Stimulated activated CD8-positive, alpha-beta memory T cell treated with anti-CD3 and anti-CD28 coated beads, Interleukin-2, amount 100 ng/mL, for 1 hour (primary cell): Measurements from ENCODE around the gene FGFR4.

Source experiments
- DNase-seq, 2 donors: peaks; one replicate each; pipeline ENCODE4 v3.0.0-alpha.2; 2020; ENCODE audit warnings: low read depth in 2 of 2

Gene FGFR4

DNA sequence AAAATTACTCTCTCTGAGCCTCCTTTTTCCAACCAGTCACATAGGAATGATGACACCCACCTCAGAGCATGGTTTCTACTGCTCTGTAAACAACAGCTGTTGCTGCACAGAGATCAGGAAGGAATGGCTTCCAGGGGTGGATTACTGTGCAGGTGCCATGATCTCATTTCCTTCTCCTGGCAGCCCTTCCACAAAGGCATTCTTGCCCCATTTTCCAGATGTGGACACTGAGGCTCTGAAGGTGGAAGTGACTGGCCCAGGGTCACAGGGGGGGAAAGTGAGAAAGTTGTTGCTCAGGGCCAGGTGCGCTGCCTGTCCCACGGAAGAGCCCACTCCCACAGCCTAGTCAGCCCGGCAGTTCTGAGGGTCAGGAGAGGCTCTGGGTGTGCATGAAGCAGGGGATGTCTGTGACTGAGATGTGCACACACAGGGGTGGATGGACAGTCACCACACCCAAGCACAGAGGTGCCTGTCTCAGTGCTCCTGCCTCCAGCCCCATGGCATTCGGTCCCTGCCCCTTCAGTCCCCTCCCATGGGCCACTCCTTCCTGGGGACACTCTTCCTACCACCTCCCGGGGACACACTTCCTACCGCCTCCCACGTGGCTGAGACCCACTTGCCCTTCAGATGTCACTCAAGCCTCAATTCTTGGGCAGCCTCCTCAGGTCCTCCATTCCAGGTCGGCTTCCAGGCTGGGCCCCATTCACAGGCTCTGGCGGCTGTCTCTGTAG is 17.0 kb downstream of the FGFR4 start:
- no peak for DNase-seq

DNA sequence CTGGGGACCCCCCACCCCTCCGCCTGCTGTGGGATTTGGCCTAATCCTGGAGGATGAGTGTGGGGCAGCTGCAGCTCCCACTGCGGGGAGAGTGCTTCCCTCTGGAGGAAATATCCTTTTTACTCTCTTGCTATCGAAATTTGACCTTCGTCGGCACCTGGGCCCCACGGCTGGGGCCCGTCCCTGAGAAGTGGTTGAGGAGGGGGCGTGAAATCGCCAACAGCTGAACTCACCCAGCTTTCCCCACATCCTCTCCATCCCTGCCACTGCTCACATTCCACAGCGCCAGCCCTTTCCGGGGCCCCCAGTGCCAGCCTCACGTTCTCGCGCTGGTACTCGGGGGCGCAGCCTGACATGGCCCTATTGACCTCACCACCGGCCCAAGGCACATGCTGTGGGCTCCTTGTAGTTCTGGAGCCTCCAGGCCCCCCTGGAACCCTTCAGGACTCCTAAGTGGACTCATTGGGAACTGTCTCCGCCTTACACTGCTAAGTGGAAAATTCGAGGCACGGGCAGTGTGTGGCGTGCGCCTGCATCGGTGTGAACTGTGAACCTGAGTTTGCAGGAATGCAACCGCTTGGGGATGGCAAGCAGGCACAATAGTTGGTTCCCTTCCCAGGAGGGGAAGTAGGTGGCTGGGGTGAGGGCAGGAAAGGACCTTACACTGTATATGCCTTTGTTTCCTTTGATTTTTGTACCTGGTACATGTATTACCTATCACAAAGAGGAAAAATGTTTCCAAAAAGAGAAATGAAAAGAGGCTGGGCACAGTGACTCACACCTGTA is 19.2 kb downstream of the FGFR4 start:
- DNase-seq, result no peak

DNA sequence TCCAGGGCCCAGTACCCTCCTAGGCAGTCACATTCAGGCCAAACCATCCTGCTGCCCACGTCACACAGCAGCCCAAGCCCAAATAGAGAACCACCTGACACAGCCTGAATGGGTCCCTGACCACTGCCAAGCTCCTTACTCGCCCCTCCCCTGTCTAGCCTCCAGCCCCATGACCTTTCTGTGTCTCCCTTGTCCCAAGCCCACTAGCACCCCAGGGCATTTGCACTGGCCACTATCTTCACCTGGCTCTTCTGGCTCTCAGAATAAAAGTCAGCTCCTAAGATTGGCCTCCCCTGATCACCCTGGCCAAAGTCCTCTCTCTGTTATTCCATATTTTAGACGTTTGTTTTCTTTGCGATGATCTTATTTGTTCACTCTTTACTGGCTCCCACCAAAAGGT is 20.4 kb downstream of the FGFR4 start:
- DNase-seq, result no peak

DNA sequence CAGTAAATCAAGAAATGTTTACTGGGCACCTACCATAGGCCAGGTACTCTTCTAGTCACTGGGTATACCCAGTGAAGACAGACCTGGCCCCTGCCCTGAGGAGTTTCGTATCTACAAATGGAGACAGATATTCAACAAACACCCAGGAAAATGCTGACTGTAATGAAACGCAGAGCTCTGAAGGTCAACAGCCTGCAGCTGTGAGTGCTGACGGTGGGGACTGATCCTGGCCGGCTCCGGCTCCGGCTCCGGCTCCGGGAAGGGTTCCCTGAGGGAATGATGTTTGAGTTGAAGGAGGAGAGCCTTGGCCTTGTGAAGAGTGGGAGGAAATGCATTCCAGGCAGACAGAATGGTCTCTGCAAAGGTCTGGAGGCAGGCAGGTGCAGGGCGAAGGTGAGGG is 23.1 kb downstream of the FGFR4 start:
- DNase-seq, result no peak

DNA sequence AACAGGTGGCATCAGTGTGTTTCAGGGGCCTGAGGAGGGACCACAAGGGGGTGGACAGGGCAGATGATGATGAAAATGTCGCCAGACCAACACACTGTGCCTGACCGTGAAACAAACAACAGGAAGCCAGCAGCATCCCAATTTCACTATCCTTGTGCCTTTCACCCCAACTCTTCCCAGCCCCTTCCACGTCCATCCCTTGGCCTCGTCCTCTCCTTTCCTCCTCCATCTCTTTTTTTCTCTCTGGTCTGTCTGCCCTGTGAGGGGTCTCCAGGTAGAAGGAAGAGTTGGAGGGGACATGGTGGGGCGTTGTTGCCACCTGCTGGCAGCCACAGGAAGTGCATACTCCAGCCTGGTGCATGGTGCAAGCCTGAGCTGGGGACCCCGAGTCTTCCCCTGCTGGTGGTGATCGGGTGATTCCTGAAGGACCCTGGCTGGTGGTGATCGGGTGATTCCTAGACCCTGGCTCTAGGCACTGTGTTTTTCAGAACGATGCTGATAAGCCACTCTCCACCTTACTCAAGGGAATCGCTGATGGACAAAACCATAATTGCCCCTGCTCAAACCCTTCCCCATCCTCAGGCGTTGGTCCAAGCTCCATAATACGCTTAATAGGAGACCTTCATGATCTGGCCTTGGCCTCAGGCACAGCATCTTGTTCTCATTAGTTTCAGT is 25.1 kb downstream of the FGFR4 start:
- peak; percentile 34 to 44 for DNase-seq

DNA sequence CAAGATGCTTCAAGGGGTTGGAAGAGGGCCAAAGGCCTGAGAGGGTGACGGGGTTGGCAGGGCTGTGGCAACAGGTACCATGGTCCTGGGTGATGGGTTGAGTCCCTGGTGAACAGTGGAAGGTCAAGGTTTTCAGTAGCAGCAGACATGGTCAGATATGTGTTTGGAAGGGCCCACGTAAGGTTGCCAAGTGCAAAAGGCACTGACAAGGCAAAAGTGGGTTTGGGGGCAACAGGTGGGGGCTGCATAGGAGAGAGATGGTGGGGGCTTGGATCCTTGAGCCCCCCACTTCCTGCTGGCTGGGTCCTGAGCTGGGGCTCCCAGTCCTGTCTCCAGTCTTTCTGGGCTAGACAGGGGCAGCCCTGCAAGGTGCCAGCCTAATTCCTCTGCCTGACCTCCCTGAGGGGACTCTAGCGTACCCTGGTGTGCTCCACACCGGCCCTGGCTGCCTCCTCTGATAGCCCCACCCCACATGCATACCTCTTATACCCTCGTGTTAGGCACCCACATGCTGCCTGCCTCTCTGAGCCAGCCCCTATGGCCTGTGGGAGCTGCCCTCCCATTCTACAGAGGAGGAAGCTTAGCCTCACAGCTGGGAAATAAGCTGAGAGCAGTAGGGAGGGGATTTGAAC is 26.0 kb downstream of the FGFR4 start:
- no peak for DNase-seq

DNA sequence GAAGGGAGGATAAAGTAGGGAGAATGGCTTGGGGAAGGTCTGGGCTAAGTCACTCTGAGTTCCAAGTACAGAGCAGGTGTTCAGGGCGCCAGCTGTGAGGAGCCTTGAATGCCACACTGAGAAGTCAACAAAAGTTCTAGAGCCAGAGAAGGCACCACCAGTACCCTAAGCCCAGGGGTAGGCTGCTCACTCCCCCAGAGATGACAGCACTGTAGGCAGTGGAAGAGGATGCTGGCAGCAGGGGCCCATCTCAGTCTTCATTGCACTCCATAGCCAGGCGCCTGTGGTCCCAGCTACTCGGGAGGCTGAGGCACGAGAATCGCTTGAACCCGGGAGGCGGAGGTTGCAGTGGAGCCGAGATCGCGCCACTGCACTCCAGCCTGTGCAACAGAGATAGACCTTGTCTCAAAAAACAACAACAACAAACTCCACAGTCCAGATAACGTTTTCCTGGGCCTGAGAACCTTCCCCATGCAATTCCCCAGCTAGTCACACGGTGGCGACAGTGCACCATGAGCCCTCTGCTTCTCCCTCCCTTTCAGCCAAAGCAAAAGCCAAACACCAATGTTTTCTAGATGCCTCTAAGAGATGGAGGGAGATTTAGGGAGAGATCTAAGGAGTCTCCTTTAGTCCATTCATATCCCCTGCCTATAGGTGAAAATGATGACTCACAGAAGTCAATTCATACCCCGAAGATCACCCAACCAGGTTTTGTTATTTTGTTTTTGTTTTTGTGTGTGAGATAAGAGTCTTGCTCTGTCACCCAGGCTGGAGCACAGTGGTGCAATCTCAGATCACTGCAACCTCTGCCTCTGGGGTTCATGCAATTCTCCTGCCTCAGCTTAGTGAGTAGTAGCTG is 27.1 kb downstream of the FGFR4 start:
- DNase-seq, result peak; percentile 56 to 59

DNA sequence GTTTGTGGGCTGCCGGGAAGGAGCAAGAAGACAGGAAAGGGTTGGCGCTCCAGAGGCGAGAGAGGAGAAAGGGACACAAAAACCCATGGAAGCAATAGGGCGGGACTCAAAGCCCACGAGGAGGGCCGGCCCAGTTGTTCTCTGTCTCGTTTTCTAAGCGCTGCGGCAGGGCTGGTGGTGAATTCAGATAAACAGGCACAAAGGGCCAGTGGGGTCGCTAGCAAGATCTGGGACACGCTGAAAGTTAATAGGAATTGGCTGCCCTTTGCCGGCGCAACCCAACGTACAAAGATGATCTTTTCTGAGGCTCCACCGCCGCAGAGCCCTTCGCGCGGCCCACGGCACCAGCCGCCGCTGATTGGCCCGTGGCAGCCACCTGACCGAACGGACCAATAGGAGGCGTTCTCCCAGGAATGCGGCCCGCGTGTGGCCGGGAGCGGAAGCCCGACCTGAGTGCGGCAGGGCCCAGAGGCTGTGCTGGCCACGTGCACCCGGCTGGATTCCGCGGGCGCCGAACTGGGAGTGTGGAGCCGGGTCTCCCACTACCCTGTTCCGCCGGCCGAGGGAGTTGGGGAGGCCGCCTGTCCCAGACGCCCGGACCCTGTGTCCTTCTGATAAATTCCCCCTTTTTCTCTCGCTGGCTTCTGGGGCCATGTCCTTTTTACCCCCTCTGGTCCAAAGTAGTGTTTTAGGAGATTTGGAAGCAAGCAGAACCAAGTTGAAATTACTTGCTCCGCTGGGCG is 30.1 kb downstream of the FGFR4 start:
- DNase-seq, result peak; percentile 50 to 66

DNA sequence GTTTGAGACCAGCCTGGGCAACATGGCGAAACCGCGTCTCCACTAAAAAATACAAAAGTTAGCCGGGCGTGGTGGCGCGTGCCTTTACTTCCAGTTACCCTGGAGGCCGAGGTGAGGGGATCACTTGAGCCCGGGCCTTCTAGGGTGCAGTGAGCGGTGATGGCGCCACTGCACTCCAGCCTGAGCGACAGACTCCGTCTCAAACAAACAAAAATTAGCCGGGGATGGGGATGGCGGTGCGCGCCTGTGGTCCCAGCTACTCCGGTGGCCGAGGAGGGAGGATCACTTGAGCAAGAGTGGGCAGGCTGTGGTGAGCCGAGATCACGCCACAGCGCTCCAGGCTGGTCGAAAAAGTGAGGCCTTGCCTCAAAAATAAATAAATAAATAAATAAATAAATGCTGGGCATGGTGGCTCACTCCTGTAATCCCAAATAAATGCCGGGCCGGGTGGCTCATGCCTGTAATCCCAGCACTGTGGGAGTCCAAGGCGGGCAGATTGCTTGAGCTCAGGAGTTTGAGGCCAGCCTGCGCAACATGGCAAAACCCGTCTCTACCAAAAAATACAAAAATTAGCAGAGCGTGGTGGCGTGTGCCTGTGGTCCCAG is 30.8 kb downstream of the FGFR4 start:
- DNase-seq, result no peak

DNA sequence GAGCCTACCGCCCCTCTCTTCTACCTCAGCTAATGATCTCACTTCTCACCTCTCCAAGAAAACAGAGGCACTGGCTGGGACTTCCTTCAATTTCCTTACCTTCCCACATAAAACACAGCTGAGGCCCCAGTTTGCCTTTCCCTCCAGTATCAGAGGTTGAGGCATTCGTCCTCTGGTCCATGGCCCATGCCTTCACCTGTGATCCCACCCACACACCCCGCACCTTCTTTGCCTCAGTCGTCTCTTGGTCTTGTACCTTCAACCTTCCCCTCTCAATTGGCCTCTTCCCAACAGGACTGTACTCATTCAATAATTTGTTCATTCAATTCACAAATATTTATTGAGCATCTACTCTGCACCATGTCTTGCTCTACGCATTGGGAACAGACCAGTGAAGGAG is 35.9 kb downstream of the FGFR4 start:
- no peak for DNase-seq

DNA sequence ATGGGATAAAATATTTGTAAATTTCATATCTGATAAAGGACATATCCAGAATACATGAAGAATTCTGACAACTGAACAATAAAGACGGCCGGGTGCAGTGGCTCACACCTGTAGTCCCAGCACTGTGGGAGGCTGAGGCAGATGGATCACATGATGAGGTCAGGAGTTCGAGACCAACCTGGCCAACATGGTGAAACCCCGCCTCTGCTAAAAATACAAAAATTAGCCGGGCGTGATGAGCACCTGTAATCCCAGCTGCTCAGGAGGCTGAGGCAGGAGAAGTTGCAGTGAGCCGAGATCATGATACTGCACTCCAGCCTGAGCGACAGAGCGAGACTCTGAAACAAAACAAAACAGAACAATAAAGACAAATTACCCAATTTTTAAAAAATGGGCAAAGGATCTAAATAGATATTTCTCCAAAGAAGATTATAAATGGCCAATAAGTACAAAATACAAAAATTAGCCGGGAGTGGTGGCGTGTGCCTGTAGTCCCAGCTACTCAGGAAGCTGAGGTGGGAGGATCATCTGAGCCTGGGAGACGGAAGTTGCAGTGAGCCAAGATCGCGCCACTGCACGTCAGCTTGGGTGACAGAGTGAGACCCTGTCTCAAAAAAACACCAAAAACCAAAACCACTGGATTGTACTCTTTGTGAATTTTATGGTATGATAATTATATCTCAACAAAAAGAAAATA is 37.2 kb downstream of the FGFR4 start:
- DNase-seq, result no peak

DNA sequence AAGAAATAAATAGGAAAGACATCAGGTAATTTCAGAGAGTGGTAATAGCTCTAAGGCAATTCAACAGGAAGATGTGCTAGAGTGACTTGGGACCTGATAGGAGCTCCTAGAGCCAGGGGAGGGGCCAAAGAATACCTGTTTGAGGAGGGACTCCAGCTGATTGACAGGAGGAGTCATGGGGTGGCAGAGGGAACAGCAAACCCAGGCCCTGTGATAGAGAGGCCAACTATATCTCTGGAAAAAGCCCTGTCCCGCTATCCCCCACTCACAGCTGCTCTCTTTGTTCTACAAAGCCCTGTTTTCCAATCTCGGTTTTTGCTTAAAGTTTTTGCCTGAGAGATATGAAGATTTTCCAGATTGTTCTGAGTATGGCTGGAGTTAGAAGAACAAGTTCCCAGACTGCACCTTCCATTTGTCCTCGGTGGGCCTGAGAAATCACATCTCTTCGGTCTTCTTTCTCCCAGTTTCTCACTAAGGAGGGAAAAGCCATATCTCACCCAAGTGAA is 37.8 kb downstream of the FGFR4 start:
- no peak for DNase-seq

DNA sequence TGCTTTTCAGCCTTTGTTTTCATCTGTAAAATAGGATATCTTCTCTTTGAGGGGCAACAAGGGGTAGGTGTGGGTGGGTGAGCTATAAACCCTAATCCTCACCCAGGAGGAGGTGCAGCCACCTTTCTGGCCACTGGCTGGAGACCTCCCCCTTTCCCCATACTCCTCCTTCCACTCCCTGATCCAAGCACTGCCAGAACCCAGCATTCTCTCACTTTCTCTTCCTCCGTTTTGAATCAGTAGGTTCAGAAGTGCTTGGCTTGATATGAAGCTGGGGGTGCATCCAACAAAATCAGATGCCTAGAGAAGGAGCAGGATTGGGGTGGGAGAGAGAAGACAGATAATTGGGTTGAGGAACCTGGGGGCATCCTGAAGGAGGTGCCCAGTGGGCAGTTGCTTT is 40.1 kb downstream of the FGFR4 start:
- no peak for DNase-seq

DNA sequence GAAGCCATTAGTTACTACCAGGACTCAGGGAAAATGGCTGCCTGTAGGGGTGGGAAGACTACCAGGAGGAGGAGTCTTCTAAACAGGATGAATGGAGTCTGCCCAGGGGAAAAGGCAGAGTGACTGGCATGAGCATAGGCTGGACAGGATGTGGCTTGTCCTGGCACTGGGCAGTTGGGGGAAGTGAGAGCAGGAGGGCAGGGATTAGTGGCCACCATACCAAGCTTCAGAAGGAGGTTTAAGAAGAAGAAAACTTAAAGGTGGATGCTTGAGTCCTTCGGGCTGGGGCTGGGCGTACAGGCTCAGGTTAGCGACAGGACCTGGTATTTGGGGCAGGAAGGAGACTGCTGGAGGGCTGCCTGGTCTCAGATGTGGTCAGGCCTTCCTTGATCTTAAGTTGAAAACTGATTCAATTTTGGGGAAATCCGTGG is 41.9 kb downstream of the FGFR4 start:
- no peak for DNase-seq

DNA sequence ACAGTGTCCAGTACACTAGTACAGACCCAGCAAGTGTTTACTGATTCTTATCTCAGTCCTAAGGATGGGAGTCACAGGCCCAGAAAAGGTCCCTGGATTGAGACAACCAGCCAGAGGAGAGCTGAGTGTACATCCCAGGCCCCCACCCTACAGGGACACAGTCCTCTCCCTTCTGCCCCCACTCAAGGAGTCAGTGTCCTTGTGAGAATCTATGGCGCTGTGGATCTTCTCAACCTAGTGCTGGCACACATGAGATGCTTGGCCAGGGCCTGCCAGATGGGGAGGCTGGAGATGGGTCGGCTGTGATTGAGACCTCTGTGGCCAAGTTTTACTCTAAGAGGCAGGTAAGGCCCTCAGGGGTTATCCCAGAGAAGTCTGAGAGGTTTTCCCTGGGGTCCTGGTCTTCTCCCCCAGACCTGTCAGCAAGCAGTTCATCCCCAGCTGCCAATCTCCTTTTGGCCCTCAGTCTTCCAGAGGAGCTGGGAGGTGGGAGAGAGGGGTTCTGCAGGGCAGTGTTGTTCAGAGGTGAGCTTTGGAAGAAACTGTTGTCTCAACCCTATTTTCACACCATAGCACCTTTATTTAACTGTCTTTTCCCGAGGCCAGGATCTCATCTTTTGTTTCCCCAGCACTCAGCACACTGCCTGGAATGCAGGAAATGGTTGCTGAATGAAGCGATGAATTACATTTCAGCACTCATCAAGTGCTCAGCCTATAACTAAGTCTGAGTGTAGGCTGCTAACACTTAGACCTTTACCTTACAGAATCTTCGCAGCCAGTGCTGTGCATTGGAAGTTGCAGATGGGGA is 43.7 kb downstream of the FGFR4 start:
- DNase-seq, result no peak

DNA sequence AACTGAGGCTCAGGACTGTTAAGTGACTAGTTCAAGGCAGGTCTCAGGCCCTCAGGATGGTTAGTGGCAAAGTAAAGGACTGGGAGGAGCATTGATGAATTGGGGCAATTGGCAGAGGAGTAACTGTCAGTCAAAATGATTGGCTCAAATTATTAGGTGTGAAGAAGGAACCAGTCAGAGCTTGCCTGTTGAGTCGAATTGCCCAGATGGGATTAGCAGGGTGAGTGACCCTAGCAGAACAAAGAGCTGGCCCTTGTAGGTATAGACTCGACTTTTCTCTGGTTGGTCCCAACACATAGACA is 44.3 kb downstream of the FGFR4 start:
- DNase-seq, result no peak

DNA sequence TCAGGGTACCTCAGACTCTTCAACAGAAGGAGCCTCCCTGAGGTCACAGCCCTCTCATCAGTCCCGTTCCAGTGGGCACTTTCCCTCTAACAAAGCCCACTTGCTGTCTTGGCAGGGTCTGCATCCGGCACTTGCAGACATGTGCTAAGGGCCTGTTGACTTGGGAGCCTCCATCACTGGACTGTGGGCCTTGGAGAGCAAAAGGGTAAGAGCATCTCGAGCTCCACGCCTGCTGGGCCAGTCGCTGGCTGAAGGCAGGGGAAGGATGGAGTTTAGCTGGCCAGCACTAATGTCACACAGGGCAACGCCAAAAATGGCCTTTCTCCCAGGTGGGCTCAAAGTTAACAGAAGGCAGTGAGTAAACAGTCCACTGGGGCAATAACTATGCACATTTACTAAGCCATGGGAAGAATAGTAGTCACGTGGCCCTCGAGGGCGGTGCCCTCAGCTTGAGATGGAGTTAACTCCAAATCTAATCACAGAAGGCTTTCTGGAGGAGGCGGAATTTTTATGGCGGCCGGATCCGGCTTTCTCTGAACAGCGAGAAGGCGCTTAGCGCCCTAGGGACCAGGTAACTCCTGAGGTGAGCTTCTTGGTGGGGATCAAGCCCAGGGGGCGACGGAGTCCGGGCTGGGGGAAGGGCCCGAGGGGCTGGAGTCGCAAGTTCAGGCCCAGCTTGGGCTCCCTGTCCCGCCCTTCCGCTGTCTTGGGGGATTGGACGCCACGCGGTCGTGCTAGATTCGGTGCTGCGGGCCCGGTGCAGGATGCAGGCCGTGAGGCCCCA is 44.8 kb downstream of the FGFR4 start:
- no peak for DNase-seq
